Vagina (tissue), 2 donors: ENCODE data around the gene FGF21. TPM values are rescaled to one million over a fixed set of nuclear protein-coding genes. Genes with fewer than 3 reads are reported as not detected.
A peak's percentile ranks its signal among the peaks of the same experiment; 100 is the strongest.

Source experiments
- DNase-seq, 2 donors: peaks; one replicate each; pipeline ENCODE4 v3.0.0-alpha.2; 2017; ENCODE audit errors: extremely low spot score in 2 of 2
- H3K27ac ChIP-seq: fragments of 200-600 bp; sonication (generic); one replicate; pipeline ENCODE4 v1.5.1; 2019
- H3K27me3 ChIP-seq: fragments of 200-600 bp; sonication (generic); one replicate; pipeline ENCODE4 v1.5.1; 2019
- H3K36me3 ChIP-seq, 2 donors: fragments of 200-600 bp; sonication (generic); one replicate each; pipeline ENCODE4 v1.5.1; 2017 to 2019
- H3K4me1 ChIP-seq: fragments of 200-600 bp; sonication (generic); one replicate; pipeline ENCODE4 v1.5.1; 2019
- H3K4me3 ChIP-seq, 2 donors: fragments of 200-600 bp; sonication (generic); 1 replicate in 1 of 2; 2 replicates in 1 of 2; pipeline ENCODE4 v1.5.1; 2016 to 2019
- H3K9me3 ChIP-seq: fragments of 200-600 bp; sonication (generic); one replicate; pipeline ENCODE4 v1.5.1; 2019
- POLR2A ChIP-seq, 2 donors: fragments of 450-650 bp; IDR thresholded peaks; one replicate each; pipeline ENCODE4 v1.6.1; 2017; ENCODE audit warnings: antibody characterized with exemption in 2 of 2, mild to moderate bottlenecking in 2 of 2, moderate library complexity in 2 of 2
- POLR2AphosphoS5 ChIP-seq, 2 donors: sonication (generic); formaldehyde crosslinking; IDR thresholded peaks; one replicate each; pipeline ENCODE4 v1.9.0; 2017; ENCODE audit warnings: antibody characterized with exemption in 2 of 2, mild to moderate bottlenecking in 2 of 2, low read depth in 1 of 2; ENCODE audit not compliant: insufficient read depth in 1 of 2
- intact Hi-C: fragments of 100-400 bp; cut with DNase I; formaldehyde crosslinking; loops from one replicate; pipeline ENCODE4 v1.15.1; 2023
- total RNA-seq: library from RNA; depleted of rRNA; stranded (reverse); fragments of >200 nt; gene quantifications from one replicate; pipeline ENCODE4 v1.2.3, GENCODE V29; 2016
- TF ChIP-seq, protein P1 (sequence below), 3 experiments: fragments of 450-650 bp in 2 of 3; fragments of 200-600 bp in 1 of 3; sonication (generic) in 1 of 3; IDR thresholded peaks; one replicate each; pipeline ENCODE4 v1.5.1; 2017 to 2019; ENCODE audit warnings: antibody characterized with exemption in 3 of 3, mild to moderate bottlenecking in 2 of 3, moderate library complexity in 2 of 3

FGF21 gene
- total RNA-seq, 1 donor from 2014 or later = not detected

DNA sequence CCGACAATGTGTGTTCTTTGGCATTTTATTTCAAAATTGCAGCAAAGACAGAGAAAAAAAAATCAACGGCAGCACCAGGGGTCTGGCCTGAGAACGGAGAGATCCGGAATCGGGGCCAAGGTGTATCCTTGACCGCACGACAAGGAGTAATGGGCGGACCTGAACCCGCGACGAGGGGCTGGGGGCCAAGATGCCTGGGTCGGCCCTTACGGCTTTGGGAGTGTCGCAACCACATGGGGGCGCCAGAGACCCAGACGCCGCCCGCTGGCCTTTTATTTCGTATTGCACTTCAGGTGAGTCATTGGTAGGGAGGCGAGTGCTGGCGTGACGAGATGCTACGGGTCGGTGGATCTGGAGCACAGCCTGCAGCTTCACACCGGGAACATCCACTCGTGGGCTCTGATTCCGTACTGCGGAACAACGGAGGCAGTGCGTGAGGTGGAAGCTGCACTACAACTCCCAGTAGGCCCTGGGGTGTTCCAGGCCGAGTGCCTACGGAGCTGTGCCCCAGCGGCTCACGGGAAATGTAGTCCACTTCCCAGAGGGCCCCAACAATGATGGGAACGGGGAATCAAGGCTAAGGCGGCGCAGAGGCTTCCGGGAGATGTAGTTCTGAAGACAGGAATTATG lies 39.8 kb downstream of the FGF21 start:
- TF ChIP-seq POLR2A (IDR thresholded peaks at IDR 0.05) (no peak), POLR2AphosphoS5 (IDR thresholded peaks at IDR 0.05; ENCODE audit: insufficient read depth in 1 of 2, low read depth in 1 of 2) (peak; percentile 88 to 91)
- TF ChIP-seq, protein P1, sequence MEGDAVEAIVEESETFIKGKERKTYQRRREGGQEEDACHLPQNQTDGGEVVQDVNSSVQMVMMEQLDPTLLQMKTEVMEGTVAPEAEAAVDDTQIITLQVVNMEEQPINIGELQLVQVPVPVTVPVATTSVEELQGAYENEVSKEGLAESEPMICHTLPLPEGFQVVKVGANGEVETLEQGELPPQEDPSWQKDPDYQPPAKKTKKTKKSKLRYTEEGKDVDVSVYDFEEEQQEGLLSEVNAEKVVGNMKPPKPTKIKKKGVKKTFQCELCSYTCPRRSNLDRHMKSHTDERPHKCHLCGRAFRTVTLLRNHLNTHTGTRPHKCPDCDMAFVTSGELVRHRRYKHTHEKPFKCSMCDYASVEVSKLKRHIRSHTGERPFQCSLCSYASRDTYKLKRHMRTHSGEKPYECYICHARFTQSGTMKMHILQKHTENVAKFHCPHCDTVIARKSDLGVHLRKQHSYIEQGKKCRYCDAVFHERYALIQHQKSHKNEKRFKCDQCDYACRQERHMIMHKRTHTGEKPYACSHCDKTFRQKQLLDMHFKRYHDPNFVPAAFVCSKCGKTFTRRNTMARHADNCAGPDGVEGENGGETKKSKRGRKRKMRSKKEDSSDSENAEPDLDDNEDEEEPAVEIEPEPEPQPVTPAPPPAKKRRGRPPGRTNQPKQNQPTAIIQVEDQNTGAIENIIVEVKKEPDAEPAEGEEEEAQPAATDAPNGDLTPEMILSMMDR (IDR thresholded peaks at IDR 0.05) = peak; percentile 95 to 99 (median 97)
- DNase-seq = no peak
- intact Hi-C loops = loop anchor here (2.0 to 5.0 kb wide), 2 partner anchors 42 to 182 kb away; partner anchors contain the start of gene HSD17B14
- Histone ChIP-seq H3K9me3 (no peaks in the 10 kb centered on the region), H3K27ac (peak overlapping the region; percentile 96), H3K27me3 (no peaks in the 10 kb centered on the region), H3K4me3 (peak overlapping the region; percentile 30 to 56), H3K4me1 (peaks cover 15% of the 10 kb centered on the region), H3K36me3 (peaks cover 0 to 6% of the 10 kb centered on the region in 2 donors)

DNA sequence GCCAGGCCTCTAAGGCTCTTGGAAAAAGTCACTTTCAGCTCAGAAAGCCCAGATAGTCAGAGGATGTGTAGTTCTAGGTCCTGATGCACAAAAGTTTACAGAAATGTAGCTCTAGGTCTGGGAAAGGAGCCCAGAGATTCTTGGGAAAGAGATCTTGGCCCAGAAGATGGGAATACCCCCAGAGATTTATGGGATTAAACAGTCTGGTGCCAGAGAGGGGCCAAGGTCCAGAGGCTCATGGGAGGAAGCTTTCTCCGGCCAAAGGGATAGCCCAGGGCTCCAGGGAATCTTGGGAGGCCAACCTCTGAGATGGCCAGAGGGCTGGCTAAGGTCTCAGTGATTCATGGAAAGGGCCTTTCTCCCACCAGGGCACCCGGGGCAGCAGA lies 40.4 kb downstream of the FGF21 start:
- intact Hi-C loops = loop anchor here (2.0 to 5.0 kb wide), 2 partner anchors 41 to 182 kb away; partner anchors contain the start of gene HSD17B14
- no peak overlapping the region for H3K4me3 ChIP-seq
- no peak for TF ChIP-seq POLR2AphosphoS5 (IDR thresholded peaks at IDR 0.05; ENCODE audit: insufficient read depth in 1 of 2, low read depth in 1 of 2)
- TF ChIP-seq, protein P1 (IDR thresholded peaks at IDR 0.05) = no peak
- TF ChIP-seq POLR2A (IDR thresholded peaks at IDR 0.05) = no peak
- DNase-seq = no peak
- H3K27ac ChIP-seq = peak overlapping the region; percentile 96
- H3K27me3 ChIP-seq = no peaks in the 10 kb centered on the region
- peaks cover 0 to 6% of the 10 kb centered on the region in 2 donors for H3K36me3 ChIP-seq
- H3K9me3 ChIP-seq = no peaks in the 10 kb centered on the region
- H3K4me1 ChIP-seq = peaks cover 15% of the 10 kb centered on the region

DNA sequence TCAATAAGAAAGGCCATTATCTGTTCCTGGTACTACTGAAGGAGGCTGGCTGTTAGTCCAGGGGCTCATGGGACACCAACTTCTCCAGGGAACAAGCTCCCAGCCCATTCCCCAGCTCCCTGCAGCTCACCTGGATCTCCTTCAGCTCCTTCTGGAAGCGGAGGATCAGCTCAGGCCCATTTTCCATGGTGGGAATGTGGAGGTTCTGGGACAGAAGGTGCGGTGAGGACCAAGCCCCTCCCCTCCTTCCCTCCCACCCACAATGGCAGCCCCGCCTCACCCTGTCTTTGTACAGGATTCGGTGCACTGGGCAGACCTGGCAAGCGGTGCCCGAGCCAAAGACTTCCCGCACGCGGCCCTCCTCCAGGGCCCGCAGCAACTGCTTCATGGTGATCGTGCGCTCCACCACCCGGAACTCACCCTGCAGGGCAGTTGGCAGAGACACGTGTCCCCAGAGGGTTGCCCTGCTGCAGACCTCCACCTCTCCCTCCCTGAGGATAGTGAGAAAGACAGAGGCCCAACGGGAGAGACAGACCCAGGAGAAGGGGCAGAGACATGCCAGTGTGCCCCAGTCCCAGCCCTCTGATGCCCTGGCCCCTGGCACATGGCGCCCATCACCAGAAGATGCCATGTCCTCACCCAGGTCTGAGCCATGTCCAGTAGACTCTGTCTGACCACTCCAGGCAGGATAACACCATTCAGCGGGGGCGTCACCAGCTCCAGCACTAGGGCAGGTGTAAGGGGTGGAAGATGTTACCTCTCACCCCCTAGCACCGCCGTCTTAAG lies 41.2 kb downstream of the FGF21 start:
- intact Hi-C loops = loop anchor here (5.0 kb wide), 1 partner anchor 181 kb away; no protein-coding TSS in a partner anchor
- no peaks in the 10 kb centered on the region for H3K27me3 ChIP-seq
- DNase-seq = no peak

DNA sequence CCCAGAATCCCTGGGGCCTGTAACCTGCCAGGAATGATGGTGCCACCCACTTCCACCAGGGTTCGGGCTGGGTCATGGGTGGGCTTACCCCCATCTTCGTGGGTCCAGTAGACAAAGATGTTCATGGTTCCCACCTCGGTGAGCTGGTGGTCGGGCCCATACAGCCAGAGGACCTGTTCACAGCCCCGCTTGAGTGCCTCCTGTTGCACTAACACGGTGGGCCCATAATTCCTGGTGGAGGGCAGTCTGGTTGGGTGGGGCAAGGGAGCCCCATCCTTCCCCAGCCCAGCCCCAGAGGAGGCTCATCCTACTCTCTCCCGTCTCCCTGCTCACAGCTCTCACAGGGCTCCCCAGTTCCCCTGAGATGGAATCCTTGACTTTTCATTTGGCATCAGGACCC lies 41.8 kb downstream of the FGF21 start:
- no peak for DNase-seq
- H3K4me3 ChIP-seq = no peak overlapping the region
- no peaks in the 10 kb centered on the region for H3K9me3 ChIP-seq
- intact Hi-C loops = loop anchor here (5.0 kb wide), 1 partner anchor 180 kb away; no protein-coding TSS in a partner anchor
- peak overlapping the region; percentile 96 for H3K27ac ChIP-seq
- TF ChIP-seq POLR2A (IDR thresholded peaks at IDR 0.05) = no peak
- TF ChIP-seq, protein P1 (IDR thresholded peaks at IDR 0.05) = no peak
- TF ChIP-seq POLR2AphosphoS5 (IDR thresholded peaks at IDR 0.05; ENCODE audit: insufficient read depth in 1 of 2, low read depth in 1 of 2) = no peak
- H3K27me3 ChIP-seq = no peaks in the 10 kb centered on the region
- peaks cover 0 to 6% of the 10 kb centered on the region in 2 donors for H3K36me3 ChIP-seq
- H3K4me1 ChIP-seq = peaks cover 15% of the 10 kb centered on the region

More for the DNA sequence above, 41.2 kb downstream of the FGF21 start:
- TF ChIP-seq, protein P1 (IDR thresholded peaks at IDR 0.05) = no peak
- no peak for TF ChIP-seq POLR2AphosphoS5 (IDR thresholded peaks at IDR 0.05; ENCODE audit: insufficient read depth in 1 of 2, low read depth in 1 of 2)
- TF ChIP-seq POLR2A (IDR thresholded peaks at IDR 0.05) = no peak
- no peak overlapping the region for H3K4me3 ChIP-seq
- peak overlapping the region; percentile 96 for H3K27ac ChIP-seq
- peaks cover 0 to 6% of the 10 kb centered on the region in 2 donors for H3K36me3 ChIP-seq
- no peaks in the 10 kb centered on the region for H3K9me3 ChIP-seq
- H3K4me1 ChIP-seq = peaks cover 15% of the 10 kb centered on the region
